NCI-H1048 (cell line): Measurements from ENCODE around the gene PDE4B.

Experiments used
- DNase-seq: peaks from one replicate; lab custom pipeline; 2025; lab: John Stamatoyannopoulos, UW

Gene PDE4B

DNA sequence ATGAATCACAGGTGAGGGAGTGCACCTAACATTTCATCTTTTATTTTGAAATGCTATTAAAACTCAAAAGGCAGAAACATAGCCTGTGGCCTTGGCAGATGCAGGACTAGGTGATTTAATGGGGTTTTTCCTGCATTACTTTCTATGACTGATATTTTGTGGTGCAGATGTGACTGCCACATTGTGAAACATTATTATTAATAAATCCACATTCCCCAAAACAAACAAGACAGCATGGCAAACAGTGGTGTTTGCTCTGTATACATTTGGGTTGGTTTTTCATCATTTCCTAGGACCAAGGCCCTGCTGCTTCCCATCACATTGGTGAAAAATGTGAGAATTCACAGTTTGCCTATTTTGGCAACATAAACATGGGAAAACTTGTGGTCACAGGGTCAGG lies 493.6 kb downstream of the PDE4B start:
- DNase-seq = no peak

DNA sequence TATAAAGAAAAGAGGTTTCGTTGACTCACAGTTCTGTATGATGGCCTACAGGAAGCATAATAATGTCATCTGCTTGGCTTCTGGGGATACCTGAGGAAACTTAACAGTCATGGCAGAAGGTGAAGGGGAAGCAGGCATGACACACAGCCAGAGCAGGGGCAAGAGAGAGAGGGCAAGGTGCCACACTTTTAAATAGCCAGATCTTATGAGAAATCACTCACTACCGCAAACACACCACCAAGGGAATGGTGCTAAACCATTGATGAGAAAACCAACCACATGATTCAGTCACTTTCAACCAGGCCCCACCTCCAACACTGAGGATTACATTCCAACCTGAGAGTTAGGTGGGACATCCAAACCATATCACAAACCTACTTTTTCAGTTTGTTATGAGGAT lies 495.4 kb downstream of the PDE4B start:
- no peak for DNase-seq

DNA sequence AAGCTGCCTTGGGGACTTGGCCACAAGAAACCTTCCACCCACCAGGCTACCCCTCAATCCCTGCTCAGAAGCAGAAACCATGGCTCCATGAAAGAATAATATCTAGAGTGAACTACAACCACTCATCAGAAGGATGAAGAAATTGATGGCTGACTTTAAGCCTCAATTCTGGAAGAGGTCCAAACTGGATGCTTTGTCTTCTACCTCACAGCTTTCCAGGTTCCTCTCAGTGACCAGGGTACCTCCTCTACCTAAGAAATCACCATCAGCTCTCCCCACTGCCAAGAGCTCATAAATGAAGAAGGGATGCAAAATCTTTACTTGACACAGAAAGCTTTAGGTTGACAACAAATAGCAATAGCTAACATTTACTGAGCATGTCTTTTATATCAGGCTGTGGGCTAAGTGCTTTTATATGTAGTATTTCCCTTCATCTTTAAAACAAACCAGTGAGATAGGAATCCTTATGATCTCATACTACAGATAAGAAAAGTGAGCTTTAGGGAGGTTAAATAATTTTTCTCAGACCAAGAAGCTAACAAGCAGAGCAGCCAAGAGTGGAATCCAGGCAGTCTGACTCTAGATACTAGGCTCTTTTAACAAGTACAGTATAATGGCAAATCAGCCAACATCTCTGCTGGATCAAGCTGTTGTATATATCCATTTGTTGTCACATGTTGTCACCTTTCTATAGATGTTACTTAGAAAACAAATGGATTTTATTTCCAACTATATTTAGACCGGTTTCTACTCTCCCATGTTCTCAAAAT lies 498.3 kb downstream of the PDE4B start:
- DNase-seq = peak; percentile 82

DNA sequence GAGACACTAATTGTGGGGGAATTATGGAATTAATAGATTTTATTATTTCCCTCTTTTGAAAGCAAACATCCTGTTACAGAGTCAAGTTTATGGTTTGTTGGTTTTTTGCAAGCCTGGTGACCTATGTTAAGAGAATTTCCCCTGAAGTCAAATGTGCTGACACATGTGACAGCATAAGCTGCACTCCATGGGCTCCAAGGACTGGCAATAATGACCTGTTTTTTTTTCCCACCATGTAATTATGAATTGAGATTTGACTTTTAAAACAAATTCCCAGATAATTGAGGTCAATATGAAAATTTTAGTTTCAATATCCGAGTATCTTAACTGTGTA lies 498.8 kb downstream of the PDE4B start:
- DNase-seq = peak; percentile 94

DNA sequence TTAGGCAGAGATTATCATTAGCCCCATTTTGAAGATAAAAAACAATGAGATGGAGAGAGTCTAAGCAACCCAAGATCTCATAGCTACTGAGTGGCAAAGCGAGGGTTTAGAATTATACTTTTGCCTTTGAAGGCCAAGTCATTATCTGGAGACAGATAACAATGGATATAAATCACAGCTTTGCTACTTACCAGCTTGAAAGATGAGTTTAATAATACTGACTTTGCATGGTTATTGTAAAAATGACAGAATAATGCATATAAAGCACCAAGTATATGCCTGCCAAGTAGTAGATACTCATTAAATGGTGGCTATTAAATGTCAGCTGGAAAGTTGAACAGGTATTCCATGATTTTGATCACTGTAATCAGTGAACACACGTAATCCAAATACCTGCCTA lies 499.6 kb downstream of the PDE4B start:
- peak; percentile 39 for DNase-seq

DNA sequence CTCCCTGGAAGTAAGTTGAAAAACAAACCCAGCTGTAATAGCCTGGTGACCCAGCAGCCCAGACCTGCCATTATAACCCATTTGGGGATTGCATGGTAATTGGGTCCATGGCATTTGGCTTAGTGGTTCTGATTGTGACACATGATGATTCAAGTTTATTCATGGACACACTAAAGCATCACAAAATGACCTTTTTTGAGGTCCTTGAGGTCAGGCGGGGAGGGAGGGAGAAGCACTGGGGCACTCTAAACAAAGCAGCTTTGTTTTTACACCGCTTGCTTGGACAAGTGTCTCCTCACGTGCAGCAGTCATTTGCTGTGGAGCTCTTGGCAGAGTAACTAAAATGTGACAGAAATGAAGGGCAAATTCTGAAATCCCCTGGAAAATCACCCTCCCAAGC lies 500.2 kb downstream of the PDE4B start:
- no peak for DNase-seq

DNA sequence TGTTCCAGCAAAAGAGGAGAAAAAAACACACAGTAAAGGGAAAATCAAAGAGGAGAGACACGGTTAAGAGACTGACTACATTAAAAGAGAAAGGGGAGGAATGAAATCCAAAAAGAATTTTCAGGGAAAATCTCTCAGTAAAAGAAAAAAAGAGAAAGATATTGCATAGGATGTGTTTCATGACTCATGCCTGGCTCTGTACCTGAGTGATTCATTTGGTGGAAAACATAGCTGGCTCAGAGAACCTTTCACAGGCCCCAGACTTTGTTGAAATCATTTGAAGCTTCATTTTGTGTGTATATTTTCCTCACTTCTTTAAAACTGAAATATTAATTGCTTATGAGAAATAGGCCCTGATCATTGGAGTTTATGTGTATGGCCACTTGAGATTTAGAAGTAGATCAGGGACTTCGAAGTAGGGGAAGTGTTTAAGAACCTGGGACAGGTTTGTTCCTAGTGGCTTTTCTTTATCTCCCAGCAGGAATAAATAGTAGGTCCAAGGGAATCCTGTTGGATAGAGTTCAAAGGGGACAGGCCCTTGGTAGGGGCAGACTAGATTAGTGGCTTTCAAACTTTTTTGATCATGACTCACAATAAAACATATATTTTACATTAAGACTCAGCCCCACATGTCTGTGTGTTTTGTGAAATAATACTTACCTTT lies 502.1 kb downstream of the PDE4B start:
- DNase-seq = no peak

DNA sequence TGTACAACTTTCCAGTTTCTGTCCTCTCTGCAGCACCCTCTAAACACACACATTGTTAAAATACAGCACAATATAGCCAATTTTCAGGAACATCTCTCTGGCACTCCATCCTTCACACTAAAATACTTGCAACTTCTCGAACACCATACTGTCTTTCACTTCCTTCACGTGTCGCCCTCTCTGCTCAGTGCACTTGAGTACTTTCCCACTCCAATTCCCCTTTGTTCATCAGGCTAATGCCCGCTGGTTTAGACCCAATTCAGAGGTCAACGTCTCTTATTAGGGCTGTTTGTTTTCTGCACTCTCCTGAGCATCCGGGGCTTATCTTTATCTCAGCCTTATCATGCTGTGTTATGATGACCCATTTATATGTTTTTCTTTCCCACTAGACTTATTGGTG lies 503.1 kb downstream of the PDE4B start:
- no peak for DNase-seq

DNA sequence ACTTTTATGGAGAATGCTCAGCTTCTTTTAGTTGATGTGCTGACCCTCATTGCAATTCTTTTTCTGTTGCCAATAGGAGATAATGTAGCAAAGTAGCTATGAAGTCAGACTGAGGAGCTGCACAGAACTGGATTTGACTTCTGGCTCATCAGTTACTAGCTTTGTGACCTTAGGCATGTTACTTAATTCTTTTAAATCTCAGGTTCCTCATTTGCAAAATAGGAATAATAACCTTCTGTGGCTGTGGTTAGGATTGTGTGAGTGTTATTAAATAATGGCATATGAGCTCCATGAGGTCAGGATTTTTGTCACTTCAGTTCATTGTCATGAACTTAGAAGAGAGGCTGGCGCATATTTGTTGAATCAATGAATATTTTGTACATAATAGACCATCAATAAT lies 503.7 kb downstream of the PDE4B start:
- DNase-seq = no peak

DNA sequence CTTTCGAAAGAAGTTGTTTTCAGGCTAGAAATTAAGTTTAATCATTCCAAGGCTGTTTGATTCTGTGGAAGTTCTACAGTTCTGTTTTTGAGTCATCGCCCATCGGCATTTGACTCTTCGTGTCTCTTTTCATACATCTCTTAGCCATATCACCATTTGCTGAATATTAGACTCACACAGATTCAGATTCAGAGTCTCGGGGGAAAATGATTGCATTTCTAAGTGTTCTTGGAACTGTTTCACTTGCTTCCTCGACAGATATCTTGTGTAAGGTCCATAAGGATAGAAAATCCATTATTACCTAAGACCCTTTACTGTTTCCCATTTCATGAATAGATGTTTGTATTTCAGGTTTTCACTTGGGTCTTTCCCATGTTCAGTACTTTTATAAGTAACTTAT lies 504.3 kb downstream of the PDE4B start:
- DNase-seq = no peak

DNA sequence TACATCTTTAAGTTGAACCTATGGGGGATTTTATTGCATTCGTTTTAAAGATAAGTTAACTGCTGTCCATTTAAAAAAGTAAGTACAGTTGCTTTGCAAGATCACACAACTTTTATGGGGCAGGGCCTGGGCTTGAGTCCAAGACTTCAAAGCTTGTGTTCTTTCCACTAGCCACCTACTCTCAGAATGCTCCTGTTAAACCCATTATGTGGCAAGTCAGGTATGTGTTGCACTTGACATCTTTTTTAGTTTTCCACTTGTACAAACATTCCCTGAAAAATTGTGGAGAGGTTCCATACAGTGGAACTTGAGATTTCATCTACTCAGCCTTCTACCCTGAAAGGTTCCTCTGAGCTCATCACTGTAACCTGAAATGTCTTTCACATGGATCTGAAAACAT lies 505.8 kb downstream of the PDE4B start:
- no peak for DNase-seq

DNA sequence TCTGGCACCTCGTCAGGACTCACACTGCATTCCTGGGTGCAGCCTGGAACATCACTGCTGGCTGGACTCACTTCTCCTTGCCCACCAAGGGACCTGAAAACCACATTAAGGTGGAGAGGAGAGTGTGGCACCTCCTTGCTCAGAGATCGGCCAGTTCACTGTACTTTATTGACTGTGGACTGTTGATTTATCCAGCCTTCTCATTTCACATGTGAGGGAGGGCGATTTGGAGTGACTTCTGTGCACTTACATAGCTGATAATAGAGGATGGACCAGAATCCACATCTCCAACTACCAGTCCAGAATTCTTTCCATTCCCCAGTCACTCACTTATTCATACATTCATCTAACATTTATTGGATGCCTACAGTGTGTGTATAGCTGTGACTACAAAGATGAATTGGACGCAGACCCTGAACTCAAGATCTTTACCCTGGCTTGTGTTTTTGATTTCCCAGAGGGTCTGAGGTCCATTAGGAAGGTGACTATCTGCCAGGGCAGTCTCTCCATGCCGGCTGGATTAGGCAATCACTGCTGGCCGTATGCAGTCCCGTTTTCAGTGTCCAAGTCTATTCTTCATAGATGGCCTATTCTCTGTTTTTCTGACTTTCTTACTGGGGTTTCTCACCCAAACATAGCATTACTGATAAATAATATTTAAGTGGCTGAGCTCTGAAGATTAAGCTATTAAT lies 507.7 kb downstream of the PDE4B start:
- DNase-seq = no peak

DNA sequence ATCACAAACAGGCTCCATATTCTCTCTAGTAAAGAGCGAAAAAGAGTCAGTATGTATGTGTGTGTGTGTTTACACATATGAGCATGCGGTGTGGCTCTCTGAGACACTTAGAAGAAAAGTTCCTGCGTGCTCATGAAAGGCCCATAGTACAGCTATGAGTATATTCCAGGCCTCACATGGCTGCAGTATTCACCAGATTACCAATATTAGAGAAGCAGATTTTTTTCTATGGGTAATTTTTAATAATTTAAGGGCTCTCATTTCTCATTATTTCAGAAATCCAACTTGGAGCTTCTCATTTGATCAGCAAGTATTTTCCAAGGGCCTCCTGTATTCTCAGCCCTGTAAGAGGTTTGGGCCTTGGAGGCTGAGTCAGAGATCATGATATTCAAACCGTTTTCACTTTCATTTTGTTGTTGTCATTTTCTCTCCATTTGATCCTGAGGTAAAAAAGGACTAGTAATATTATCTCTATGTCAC lies 508.3 kb downstream of the PDE4B start:
- DNase-seq = no peak

DNA sequence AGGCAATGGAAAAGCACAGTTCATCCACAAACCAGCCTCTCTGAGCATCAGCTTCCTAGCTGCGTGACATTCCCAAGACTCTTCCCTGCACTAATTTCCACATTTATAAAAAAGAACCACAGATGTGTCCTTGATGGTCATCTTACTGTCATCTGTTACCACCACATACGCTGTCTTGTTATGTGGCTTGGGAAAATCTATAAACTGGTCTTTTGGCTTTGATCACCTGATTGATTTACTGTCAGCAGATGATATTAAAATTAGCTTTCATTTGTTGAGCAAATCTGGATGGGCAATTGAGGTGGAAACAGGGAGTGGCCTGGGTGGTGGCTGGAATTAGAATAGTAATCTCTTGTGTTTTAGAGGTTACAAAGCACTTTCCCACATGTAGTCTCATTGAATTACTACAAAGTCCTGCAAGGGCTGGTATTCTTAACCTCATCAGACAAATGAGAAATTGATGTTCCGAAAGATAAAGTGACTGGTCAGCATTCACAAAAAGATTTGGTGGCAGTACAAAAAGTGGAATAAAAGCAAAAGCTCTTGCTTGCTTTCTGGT lies 509.6 kb downstream of the PDE4B start:
- no peak for DNase-seq

DNA sequence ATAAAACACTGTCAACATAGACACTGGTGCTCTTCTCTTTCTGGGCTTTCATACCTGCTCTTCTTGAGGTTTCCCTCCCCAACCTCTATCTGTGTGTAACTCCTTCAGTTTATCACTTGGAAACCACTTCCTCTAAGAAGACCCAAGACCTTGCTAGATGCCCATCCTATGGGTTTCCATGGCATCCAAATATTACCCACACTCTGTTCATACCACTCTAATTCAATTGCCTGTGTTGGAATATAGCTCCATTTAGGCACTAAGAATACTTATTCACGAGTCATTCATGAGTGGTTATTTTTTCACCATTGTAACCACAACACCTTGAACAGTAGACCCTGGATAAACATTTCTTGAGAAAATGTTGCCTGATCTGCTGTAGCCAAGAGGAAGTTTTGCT lies 510.1 kb downstream of the PDE4B start:
- DNase-seq = no peak

DNA sequence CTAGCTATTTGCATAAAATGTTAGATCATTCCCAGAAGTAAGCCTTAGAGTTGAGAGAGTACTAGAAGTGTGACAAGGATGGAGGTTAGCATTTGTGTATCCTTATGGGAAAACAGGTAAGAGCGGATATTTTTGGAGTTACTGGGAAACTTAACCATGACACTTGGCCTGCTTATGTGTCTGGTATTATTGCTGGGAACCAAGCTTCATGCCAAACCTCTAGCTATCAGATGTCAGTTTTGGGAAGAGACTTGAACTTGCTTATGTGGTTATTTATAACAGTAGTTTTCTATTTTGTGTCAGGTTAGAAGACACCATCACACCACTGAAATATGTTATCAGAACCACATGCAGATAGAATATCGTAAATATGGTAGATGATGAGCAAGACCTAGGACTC lies 511.0 kb downstream of the PDE4B start:
- no peak for DNase-seq

DNA sequence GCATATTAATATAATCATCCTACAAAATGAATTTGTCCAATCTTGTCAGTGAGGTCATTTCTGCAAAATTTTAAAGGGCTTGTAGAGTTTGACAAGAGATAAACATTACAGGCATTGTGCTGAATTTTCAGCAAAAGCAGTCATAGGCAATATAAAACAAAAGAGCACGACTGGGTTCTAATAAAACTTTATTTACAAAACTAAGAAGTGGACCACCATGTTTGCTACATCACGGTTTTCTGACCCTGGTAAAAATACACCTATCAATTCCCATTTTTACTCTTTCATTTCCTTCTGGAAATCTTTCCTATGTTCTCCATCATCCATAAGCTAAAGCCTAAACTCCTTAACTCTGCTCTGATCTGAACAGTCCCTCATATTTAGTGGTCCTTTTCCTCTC lies 511.4 kb downstream of the PDE4B start:
- DNase-seq = no peak

DNA sequence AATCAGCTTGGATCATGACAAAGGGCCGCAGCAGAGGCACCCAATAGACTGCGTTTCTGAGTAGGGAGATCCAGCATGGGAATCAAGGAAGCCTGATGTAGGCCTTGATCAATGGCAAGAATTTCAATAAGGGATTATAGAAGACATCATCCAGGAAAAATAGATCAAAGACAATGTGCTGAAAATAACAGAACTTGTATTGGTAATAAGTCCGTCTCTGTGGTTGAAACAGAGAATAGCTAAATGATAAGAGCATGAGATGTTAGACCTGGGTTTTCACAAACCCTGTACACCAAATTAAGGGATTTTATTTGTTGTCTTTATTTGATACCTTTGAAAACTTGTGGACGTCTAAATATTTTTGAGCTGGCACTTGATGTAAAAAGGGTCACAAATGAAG lies 513.2 kb downstream of the PDE4B start:
- no peak for DNase-seq

DNA sequence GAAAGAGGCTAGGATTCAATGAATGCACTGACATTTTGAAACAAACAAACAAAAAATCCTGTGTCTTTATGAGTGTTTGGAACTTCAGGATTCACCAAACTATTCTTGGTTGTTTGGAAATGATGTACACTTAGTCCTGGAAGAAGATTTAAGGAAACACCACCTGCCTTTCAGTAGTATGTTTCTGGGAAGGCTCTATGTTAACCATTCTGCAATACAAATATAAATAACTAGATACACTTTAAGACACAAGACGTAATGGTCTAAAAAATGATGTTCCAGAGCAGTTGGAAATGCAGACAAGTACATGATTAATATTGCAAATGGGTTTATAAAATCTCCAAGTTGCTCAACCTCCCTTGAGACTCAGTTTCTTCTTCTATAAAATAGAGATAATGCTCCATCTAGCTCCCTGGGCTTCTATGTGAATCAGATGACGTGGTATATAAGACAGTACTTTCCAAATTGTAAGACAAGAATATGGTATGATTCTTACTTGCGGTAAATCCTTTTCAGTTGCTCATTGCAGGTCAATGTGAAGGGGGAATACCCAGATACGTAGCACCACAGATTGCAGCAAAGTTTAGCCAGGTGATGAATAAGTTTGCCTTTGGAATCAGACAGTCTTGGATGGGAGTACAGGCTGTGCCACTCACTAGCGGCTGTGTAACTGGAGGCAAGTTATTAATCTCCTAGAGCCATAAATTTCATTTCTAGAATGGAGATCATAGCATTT lies 516.5 kb downstream of the PDE4B start:
- DNase-seq = no peak

DNA sequence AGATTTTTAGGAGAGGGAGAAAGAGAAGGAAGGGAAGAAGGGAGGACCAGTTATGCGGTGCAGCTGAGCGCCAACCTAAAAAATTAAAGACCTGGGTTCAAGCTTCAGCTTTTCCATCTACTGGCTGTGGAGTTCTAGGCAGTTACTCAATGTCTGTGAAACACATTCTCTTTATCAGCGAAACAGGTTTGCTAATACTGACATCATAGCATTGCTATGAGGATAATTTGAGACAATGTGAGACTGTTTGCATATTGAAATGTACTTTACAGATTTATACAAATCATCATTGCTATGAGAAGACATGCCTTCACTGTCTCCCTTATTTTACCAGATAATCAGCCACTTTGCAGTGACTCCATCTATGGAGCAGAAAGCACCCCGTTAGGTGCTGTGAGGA lies 518.4 kb downstream of the PDE4B start:
- no peak for DNase-seq

DNA sequence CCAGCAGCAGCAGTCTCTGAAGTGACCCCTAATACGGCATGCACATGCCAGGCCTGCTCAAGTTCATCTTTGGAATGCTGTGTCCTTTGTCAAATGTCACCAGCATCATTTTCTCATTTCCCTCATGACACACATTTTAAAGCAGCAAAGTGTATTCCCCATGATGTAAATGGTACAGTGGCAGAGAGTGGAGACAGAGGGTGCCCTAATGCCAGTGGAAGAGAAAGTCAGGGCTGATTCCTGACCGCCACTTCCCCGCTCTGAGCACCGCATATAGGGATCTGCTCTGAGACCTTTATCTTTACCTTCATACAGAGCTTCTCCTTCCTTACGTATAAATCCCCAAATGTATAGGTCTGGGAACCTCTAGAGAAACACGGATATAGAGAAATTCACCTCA lies 518.9 kb downstream of the PDE4B start:
- DNase-seq = no peak

DNA sequence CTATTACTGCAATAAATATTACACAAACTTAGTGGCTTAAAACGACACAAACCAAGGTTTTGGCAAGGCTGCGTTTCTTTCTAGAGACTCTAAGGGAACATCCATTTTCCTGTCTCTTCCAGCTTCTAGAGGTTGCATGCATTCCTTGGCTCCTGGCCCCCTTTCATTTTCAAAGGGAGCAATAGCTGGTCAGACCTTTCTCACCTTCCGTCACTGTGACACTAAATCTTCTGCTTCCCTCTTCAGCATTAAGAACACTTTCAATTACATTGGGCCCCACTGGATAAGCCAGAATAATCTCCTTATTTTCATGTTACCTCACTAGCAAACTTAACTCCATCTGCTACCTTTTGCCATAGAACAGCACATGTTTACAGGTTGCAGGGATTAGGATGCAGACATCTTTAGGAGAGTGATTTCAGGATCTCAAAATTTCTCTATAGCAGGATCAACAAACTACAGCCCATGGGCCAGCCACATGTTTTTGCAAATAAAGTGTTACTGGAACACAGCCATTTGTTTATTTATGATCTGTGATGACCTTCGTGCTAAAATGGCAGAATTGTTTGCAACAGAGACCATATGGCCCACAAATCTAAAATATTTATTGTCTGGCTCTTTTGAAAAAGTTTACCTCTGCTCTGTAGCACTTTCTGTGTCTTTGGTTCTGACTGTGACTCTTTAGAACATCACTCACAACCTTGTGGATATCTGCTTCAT lies 519.7 kb downstream of the PDE4B start:
- no peak for DNase-seq
